H1 (cell line): ENCODE results near the gene VSIG2. TPM values are rescaled to one million over a fixed set of nuclear protein-coding genes. Genes with fewer than 3 reads are reported as not detected.

ENCODE experiments used
- CTCF ChIA-PET: fragments of 300-600 bp; sonication (Branson Sonifier 250); formaldehyde crosslinking; loops from one replicate; lab custom pipeline; 2021; ENCODE audit not compliant: partially characterized antibody; lab: Charles Lee
- POLR2A ChIA-PET: fragments of 300-600 bp; sonication (Branson Sonifier 250); formaldehyde crosslinking; loops from one replicate; lab custom pipeline; 2021; ENCODE audit warnings: inconsistent platforms; ENCODE audit not compliant: partially characterized antibody; lab: Charles Lee
- DNase-seq, 2 experiments: peaks; one replicate each; pipeline versions ENCODE4 v3.0.0 to v3.0.0-alpha.2; 2010 to 2022; ENCODE audit warnings: low spot score in 2 of 2, low read depth in 1 of 2, mixed read lengths in 1 of 2
- FAIRE-seq: peaks from 2 replicates; lab custom pipeline; 2011; peaks lifted over from hg19 to GRCh38; lab: Jason Lieb, UNC
- H2AFZ ChIP-seq: 2 replicates; pipeline ENCODE4 v1.8.1; 2012; ENCODE audit warnings: low read length, inconsistent platforms
- H2AK5ac ChIP-seq: 2 replicates; pipeline ENCODE4 v1.6.1; 2013; ENCODE audit warnings: low read depth, low read length
- H2BK120ac ChIP-seq: replicated peaks from 2 replicates; pipeline ENCODE3; 2013; ENCODE audit warnings: low read depth, low read length, inconsistent platforms
- H2BK12ac ChIP-seq: 2 replicates; pipeline ENCODE4 v1.6.1; 2013; ENCODE audit warnings: low read depth, low read length
- H2BK15ac ChIP-seq: 2 replicates; pipeline ENCODE4 v1.6.1; 2013; ENCODE audit warnings: low read length
- H2BK20ac ChIP-seq: 2 replicates; pipeline ENCODE4 v1.6.1; 2013; ENCODE audit warnings: low read length
- H2BK5ac ChIP-seq: 2 replicates; pipeline ENCODE4 v1.6.1; 2013; ENCODE audit warnings: low read depth, low read length
- H3K14ac ChIP-seq: 2 replicates; pipeline ENCODE4 v1.6.1; 2013; ENCODE audit warnings: inconsistent platforms; ENCODE audit not compliant: insufficient read length
- H3K18ac ChIP-seq: 2 replicates; pipeline ENCODE4 v1.6.1; 2013; ENCODE audit warnings: low read length; ENCODE audit errors: extremely low read depth
- H3K23ac ChIP-seq: 2 replicates; pipeline ENCODE4 v1.6.1; 2013; ENCODE audit warnings: inconsistent platforms; ENCODE audit not compliant: insufficient read length
- H3K23me2 ChIP-seq: 2 replicates; pipeline ENCODE4 v1.6.1; 2013; ENCODE audit warnings: low read depth, low read length
- H3K27ac ChIP-seq: 2 replicates; pipeline ENCODE4 v1.6.1; 2011; ENCODE audit warnings: low read depth, low read length, inconsistent platforms
- H3K27me3 ChIP-seq, 4 experiments: replicated peaks in 1 of 4; 1 replicate in 1 of 4; 2 replicates in 3 of 4; pipeline versions ENCODE4 v1.6.1 to v1.8.1; 2011 to 2013; ENCODE audit warnings: low read length in 3 of 4, mild to moderate bottlenecking in 3 of 4, inconsistent platforms in 2 of 4, mixed read lengths in 2 of 4, moderate library complexity in 1 of 4; ENCODE audit not compliant: control insufficient read depth in 3 of 4, insufficient read depth in 3 of 4; ENCODE audit errors: extremely low read depth in 1 of 4
- H3K36me3 ChIP-seq, 4 experiments: 2 replicates each; pipeline versions ENCODE4 v1.6.1 to v1.8.1; 2011 to 2013; ENCODE audit warnings: mild to moderate bottlenecking in 4 of 4, low read length in 3 of 4, moderate library complexity in 2 of 4, control low read depth in 1 of 4, inconsistent platforms in 1 of 4; ENCODE audit not compliant: insufficient read depth in 4 of 4, control insufficient read depth in 2 of 4
- H3K4ac ChIP-seq: replicated peaks from 2 replicates; pipeline ENCODE3; 2013; ENCODE audit warnings: low read length, low read depth, mixed read lengths, inconsistent platforms; ENCODE audit not compliant: insufficient read length
- H3K4me1 ChIP-seq, 4 experiments: replicated peaks in 1 of 4; 1 replicate in 1 of 4; 2 replicates in 3 of 4; pipeline versions ENCODE4 v1.6.1 to v1.8.1; 2011 to 2013; ENCODE audit warnings: low read length in 3 of 4, inconsistent platforms in 2 of 4, mixed read lengths in 1 of 4; ENCODE audit not compliant: insufficient read depth in 4 of 4, control insufficient read depth in 3 of 4
- H3K4me2 ChIP-seq, 2 experiments: 2 replicates each; pipeline versions ENCODE4 v1.6.1 to v1.8.1; 2011 to 2013; ENCODE audit warnings: low read depth in 2 of 2, low read length in 2 of 2, control low read depth in 1 of 2, inconsistent platforms in 1 of 2, mild to moderate bottlenecking in 1 of 2; ENCODE audit not compliant: insufficient read depth in 1 of 2
- H3K4me3 ChIP-seq, 4 experiments: fragments of 200-600, 300-600 bp in 1 of 4; sonication (generic), shearing (Covaris generic), sonication (Bioruptor Twin) in 1 of 4; 2 replicates each; pipeline versions ENCODE4 v1.5.1 to v1.8.1; 2011 to 2016; ENCODE audit warnings: low read length in 4 of 4, low read depth in 3 of 4, control low read depth in 2 of 4, inconsistent platforms in 2 of 4, mild to moderate bottlenecking in 2 of 4, mixed read lengths in 1 of 4, moderate library complexity in 1 of 4; ENCODE audit not compliant: insufficient read depth in 2 of 4; ENCODE audit errors: extremely low read depth in 1 of 4
- H3K56ac ChIP-seq: replicated peaks from 2 replicates; pipeline ENCODE3; 2013; ENCODE audit warnings: low read depth, mild to moderate bottlenecking, mixed read lengths, low read length, inconsistent platforms; ENCODE audit not compliant: insufficient read length
- H3K79me1 ChIP-seq: 2 replicates; pipeline ENCODE4 v1.6.1; 2013; ENCODE audit warnings: low read depth, low read length, control low read depth
- H3K79me2 ChIP-seq, 2 experiments: 2 replicates each; pipeline versions ENCODE4 v1.6.1 to v1.8.1; 2012 to 2013; ENCODE audit warnings: low read length in 2 of 2, mild to moderate bottlenecking in 2 of 2, inconsistent platforms in 1 of 2; ENCODE audit not compliant: insufficient read depth in 2 of 2, control insufficient read depth in 1 of 2
- H3K9ac ChIP-seq, 4 experiments: replicated peaks in 1 of 4; 1 replicate in 1 of 4; 2 replicates in 3 of 4; pipeline versions ENCODE4 v1.6.1 to v1.8.1; 2011 to 2013; ENCODE audit warnings: low read depth in 3 of 4, low read length in 3 of 4, control low read depth in 2 of 4, mild to moderate bottlenecking in 2 of 4, moderate library complexity in 2 of 4, inconsistent platforms in 1 of 4; ENCODE audit errors: extremely low read depth in 1 of 4
- H3K9me3 ChIP-seq, 2 experiments: 2 replicates each; pipeline versions ENCODE4 v1.6.1 to v1.8.1; 2012 to 2013; ENCODE audit warnings: mild to moderate bottlenecking in 2 of 2, moderate library complexity in 2 of 2, control low read depth in 1 of 2, inconsistent platforms in 1 of 2, low read depth in 1 of 2, low read length in 1 of 2, mixed read lengths in 1 of 2; ENCODE audit not compliant: insufficient read depth in 2 of 2
- H4K20me1 ChIP-seq, 2 experiments: replicated peaks in 1 of 2; 2 replicates each; pipeline versions ENCODE3 to v1.8.1; 2011 to 2013; ENCODE audit warnings: inconsistent platforms in 2 of 2, low read length in 2 of 2, mild to moderate bottlenecking in 1 of 2; ENCODE audit not compliant: insufficient read depth in 2 of 2, control insufficient read depth in 1 of 2
- H4K5ac ChIP-seq: 2 replicates; pipeline ENCODE4 v1.6.1; 2013; ENCODE audit warnings: low read length, low read depth, mixed read lengths, inconsistent platforms; ENCODE audit not compliant: insufficient read length
- H4K8ac ChIP-seq: 2 replicates; pipeline ENCODE4 v1.8.0; 2013; ENCODE audit warnings: mild to moderate bottlenecking, moderate library complexity, low read length, inconsistent platforms; ENCODE audit not compliant: insufficient read depth; ENCODE audit errors: extremely low read depth
- H4K91ac ChIP-seq: replicated peaks from 2 replicates; pipeline ENCODE3; 2013; ENCODE audit warnings: low read length, mixed read lengths, inconsistent platforms; ENCODE audit not compliant: insufficient read length
- ASH2L ChIP-seq: fragments of 200-600, 300-600 bp; sonication (generic); IDR thresholded peaks from one replicate; pipeline ENCODE4 v1.7.1; 2017; ENCODE audit warnings: low read length
- CTCF ChIP-seq, 3 experiments: IDR thresholded peaks; 1 replicate in 2 of 3; 2 replicates in 1 of 3; pipeline versions ENCODE4 v1.5.1 to v1.6.1; 2011; ENCODE audit warnings: low read length in 3 of 3, mild to moderate bottlenecking in 3 of 3, inconsistent platforms in 2 of 3, low read depth in 1 of 3, moderate library complexity in 1 of 3; ENCODE audit not compliant: insufficient read depth in 1 of 3; ENCODE audit errors: control extremely low read depth in 1 of 3
- FOSL1 ChIP-seq: IDR thresholded peaks from 2 replicates; pipeline ENCODE4 v1.6.1; 2011; ENCODE audit warnings: mild to moderate bottlenecking, low read depth, low read length, moderate library complexity; ENCODE audit not compliant: insufficient read depth
- KDM1A ChIP-seq: fragments of 200-600, 300-600 bp; sonication (generic); IDR thresholded peaks from 2 replicates; pipeline ENCODE4 v1.7.1; 2016; ENCODE audit warnings: mild to moderate bottlenecking, low read length, borderline replicate concordance
- SUZ12 ChIP-seq: fragments of 200-600 bp; sonication (generic); IDR thresholded peaks from 2 replicates; pipeline ENCODE4 v1.6.1; 2012; ENCODE audit warnings: mild to moderate bottlenecking, inconsistent platforms, low read length, moderate library complexity, mixed read lengths
- ZNF274 ChIP-seq: IDR thresholded peaks from 2 replicates; pipeline ENCODE4 v1.7.0; 2012; ENCODE audit warnings: low read length, borderline replicate concordance; ENCODE audit errors: extremely low read depth
- WGBS, 2 experiments: shearing (Covaris generic) in 1 of 2; methylation state at CpG; one replicate each; pipeline versions ENCODE4 v1.1.6 to v1.1.7; 2013 to 2015; ENCODE audit warnings: low lambda C conversion rate in 2 of 2, mixed read lengths in 2 of 2, inconsistent platforms in 1 of 2, low coverage in 1 of 2, missing lambda C conversion rate in 1 of 2; ENCODE audit not compliant: insufficient replicate concordance in 2 of 2, insufficient coverage in 1 of 2, insufficient read length in 1 of 2; ENCODE audit errors: extremely low coverage in 1 of 2, missing lambda C conversion rate in 1 of 2; 5-methylcytosine and 5-hydroxymethylcytosine counted together
- polyA plus RNA-seq, 7 experiments: library from polyadenylated mRNA; depleted of rRNA in 3 of 7; stranded (reverse) in 5 of 7; unstranded in 2 of 7; fragments of >200 nt in 5 of 7; fragments of 200-250 nt in 2 of 7; gene quantifications; 1 replicate in 5 of 7; 2 replicates in 1 of 7; 4 replicates in 1 of 7; pipeline versions ENCODE4 v1.2.1 to v1.2.3, GENCODE V29; 2011 to 2013; ENCODE audit warnings: missing spikeins in 2 of 7, mixed read lengths in 2 of 7
- total RNA-seq: library from RNA; stranded (reverse); fragmentation: NEBNext Ultra II Directional; extraction: Animal tissue kit (Norgen Biotek cat#: 25700); gene quantifications from 2 replicates; pipeline ENCODE4 v1.2.1, GENCODE V29; 2021
- TF ChIP-seq, protein P1 (sequence below): IDR thresholded peaks from 2 replicates; pipeline ENCODE4 v1.6.1; 2012; ENCODE audit warnings: inconsistent platforms

The VSIG2 gene
- total and polyA plus RNA-seq, 2 of the 8 experiments (the other 6 are each of a cell fraction or from before 2014, with no cell fraction given): 0.18 TPM; not detected in 1

DNA sequence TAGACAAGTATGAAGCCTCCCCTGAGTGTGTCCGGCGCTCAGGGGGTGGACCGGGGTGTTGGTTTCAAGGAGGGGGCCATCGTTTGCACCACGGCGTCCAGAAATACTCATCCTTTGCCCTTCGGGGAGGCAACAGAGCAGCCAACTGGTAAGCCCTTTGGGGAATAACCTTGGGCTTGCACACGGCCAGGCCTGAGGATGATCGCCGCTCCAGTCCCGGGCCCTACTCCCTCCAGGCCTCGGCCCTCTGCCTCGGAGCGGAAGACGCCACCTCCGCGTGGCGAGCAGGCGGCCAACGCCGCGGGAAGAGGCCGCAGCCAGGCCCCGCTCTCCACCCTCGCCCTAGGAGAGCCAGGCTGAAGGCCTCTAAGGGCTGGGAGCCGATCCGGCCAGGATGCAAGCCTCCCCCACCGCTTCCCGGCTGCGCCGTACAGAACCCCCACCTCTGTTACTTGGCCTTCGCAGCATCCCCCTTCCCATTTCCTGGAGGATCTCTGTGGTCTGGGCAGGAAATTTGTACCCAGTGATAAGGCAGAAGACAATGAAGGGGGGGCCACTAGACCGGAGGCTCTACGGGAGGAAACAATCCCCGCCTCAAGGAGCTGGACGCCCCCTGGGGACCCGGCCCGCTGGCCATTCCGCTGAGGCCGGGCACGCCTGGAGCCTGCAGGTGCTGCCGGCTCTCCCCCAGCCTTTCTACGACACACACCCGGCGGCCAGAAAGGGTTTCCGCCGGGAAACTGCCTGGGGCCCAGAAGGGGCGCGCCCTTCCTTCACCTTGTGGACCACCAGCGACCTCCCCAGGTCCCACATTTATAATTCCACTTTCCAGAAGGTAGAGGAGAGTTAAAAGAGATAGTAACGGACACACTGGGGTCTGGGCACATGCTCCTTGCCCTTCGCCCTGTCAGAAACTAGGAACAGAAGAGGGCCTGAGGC lies 7.5 kb upstream of the VSIG2 start:
- peaks cover 6 to 41% (median 27%) of the 10 kb centered on the region in 4 experiments for H3K4me1 ChIP-seq
- no peak overlapping the region for H2AFZ ChIP-seq
- H3K27ac ChIP-seq: no peak overlapping the region
- peaks cover 17% of the 10 kb centered on the region; the same call in 1 of the 2 replicates for H3K23me2 ChIP-seq
- no peak overlapping the region for H4K91ac ChIP-seq
- H4K5ac ChIP-seq: no peak overlapping the region
- CTCF ChIA-PET: interaction anchor here (0.7 to 28.0 kb wide), 15 partner anchors 11 to 126 kb away, joined by 3 to 382 read pairs (median 10); partner anchors contain the start of genes NRGN and ROBO3
- peak overlapping the region; percentile 43; the same call in 1 of the 2 replicates for H4K8ac ChIP-seq
- H2BK5ac ChIP-seq: no peak overlapping the region
- peaks cover 20 to 36% of the 10 kb centered on the region in 2 experiments for H4K20me1 ChIP-seq
- H2BK120ac ChIP-seq: no peak overlapping the region
- H3K36me3 ChIP-seq: peaks cover 0 to 3% (median 0%) of the 10 kb centered on the region in 4 experiments; a peak in 1 of 8 replicates
- FAIRE-seq (no peak), DNase-seq (peak in 1 of 2 experiments; percentile 72)
- H3K27me3 ChIP-seq: peaks cover 67 to 88% (median 81%) of the 10 kb centered on the region in 4 experiments
- H3K9me3 ChIP-seq: no peaks in the 10 kb centered on the region
- no peak overlapping the region for H3K14ac ChIP-seq
- H3K4me2 ChIP-seq: peak overlapping the region; percentile 80 to 81
- H3K4me3 ChIP-seq: peak overlapping the region; percentile 18 to 58 (median 34); a peak in 6 of 8 replicates
- peak overlapping the region; percentile 68; the same call in 1 of the 2 replicates for H2BK12ac ChIP-seq
- no peak overlapping the region for H2AK5ac ChIP-seq
- H3K9ac ChIP-seq: no peak overlapping the region
- H3K79me2 ChIP-seq: no peaks in the 10 kb centered on the region
- no peaks in the 10 kb centered on the region for H3K79me1 ChIP-seq
- no peak overlapping the region for H3K56ac ChIP-seq
- H3K18ac ChIP-seq: 0 out of 2 replicates have a peak overlapping the region, but pooled peaks have one; percentile 71
- H2BK15ac ChIP-seq: no peak overlapping the region
- 3% methylated on average over 50 of the region's 52 CpGs; no CpG with 5 or more reads in 1 of the 2 experiments for WGBS, 2 experiments
- peak overlapping the region; percentile 8 for H3K4ac ChIP-seq
- POLR2A ChIA-PET: no interaction called here
- H2BK20ac ChIP-seq: no peak overlapping the region
- H3K23ac ChIP-seq: no peak overlapping the region
- TF ChIP-seq ZNF274 (no peak), KDM1A (no peak), ASH2L (peak; percentile 4), SUZ12 (peak; percentile 90), CTCF (IDR thresholded peaks at IDR 0.05; ENCODE audit: control extremely low read depth in 1 of 3, insufficient read depth in 1 of 3, low read depth in 1 of 3, low read length in 3 of 3) (no peak), FOSL1 (no peak)
- TF ChIP-seq, protein P1, sequence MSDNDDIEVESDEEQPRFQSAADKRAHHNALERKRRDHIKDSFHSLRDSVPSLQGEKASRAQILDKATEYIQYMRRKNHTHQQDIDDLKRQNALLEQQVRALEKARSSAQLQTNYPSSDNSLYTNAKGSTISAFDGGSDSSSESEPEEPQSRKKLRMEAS: peak; percentile 97
